NCI-H1694 treated with DMSO at 0.1 percent for 48 hours (cell line): ENCODE measurements around the gene POLR3G.

Experiments
- DNase-seq: peaks from one replicate; lab custom pipeline; 2025; lab: John Stamatoyannopoulos, UW

The POLR3G gene

GRCh38 chr5:90551376-90551775 is 76.7 kb downstream of the POLR3G start:
- DNase-seq = no peak

- DNase-seq = no peak
These were observed 79.0 kb downstream of the POLR3G start for GRCh38 chr5:90553711-90554110.

- DNase-seq = no peak
These were observed 79.8 kb downstream of the POLR3G start for GRCh38 chr5:90554358-90555006.

GRCh38 chr5:90555666-90556065 is 81.0 kb downstream of the POLR3G start:
- DNase-seq = no peak

- no peak for DNase-seq
These were observed 82.7 kb downstream of the POLR3G start for GRCh38 chr5:90557391-90557790.

- DNase-seq = no peak
These were observed 83.2 kb downstream of the POLR3G start for GRCh38 chr5:90557871-90558270.

- no peak for DNase-seq
These were observed 83.9 kb downstream of the POLR3G start, which contains the start of gene ADGRV1 for GRCh38 chr5:90558344-90559192. TSS of gene ADGRV1 (plus strand) at chr5:90558797. CDS start at chr5:90558896, 99 bp downstream.

- no peak for DNase-seq
These were observed 86.1 kb downstream of the POLR3G start for GRCh38 chr5:90560771-90561170.

- no peak for DNase-seq
These were observed 87.1 kb downstream of the POLR3G start for GRCh38 chr5:90561766-90562165.

- DNase-seq = no peak
These were observed 87.7 kb downstream of the POLR3G start for GRCh38 chr5:90562341-90562740.

- peak; percentile 58 for DNase-seq
These were observed 88.4 kb downstream of the POLR3G start for GRCh38 chr5:90563108-90563507.
